Esophagus muscularis mucosa (tissue), 4 donors: Measurements from ENCODE around the gene TTC3. TPM values are rescaled to one million over a fixed set of nuclear protein-coding genes. Genes with fewer than 3 reads are reported as not detected.
"Not testable (repeated sequence)": the region's sequence is repeated elsewhere in the genome, so short reads cannot be mapped to it uniquely, and the experiment has no call there.

Experiments used
- DNase-seq: peaks from one replicate; pipeline ENCODE4 v3.0.0-alpha.2; 2017; ENCODE audit errors: extremely low spot score
- H3K27ac ChIP-seq, 4 donors: fragments of 200-600 bp; sonication (generic); replicated peaks in 1 of 4; 1 replicate in 3 of 4; 2 replicates in 1 of 4; pipeline ENCODE4 v1.5.1; 2016 to 2019; ENCODE audit warnings: mild to moderate bottlenecking in 1 of 4
- H3K27me3 ChIP-seq, 4 donors: fragments of 200-600 bp; sonication (generic); one replicate each; pipeline versions ENCODE4 v1.5.1 to v1.6.0; 2016 to 2019
- H3K36me3 ChIP-seq, 4 donors: fragments of 200-600 bp; sonication (generic); one replicate each; pipeline ENCODE4 v1.5.1; 2016 to 2019
- H3K4me1 ChIP-seq, 4 donors: fragments of 200-600 bp; sonication (generic); one replicate each; pipeline ENCODE4 v1.5.1; 2016 to 2019
- H3K4me3 ChIP-seq, 4 donors: fragments of 200-600 bp; sonication (generic); 1 replicate in 2 of 4; 2 replicates in 2 of 4; pipeline ENCODE4 v1.5.1; 2016 to 2019; ENCODE audit warnings: mild to moderate bottlenecking in 4 of 4, moderate library complexity in 1 of 4
- H3K9me3 ChIP-seq, 4 donors: fragments of 200-600 bp; sonication (generic); 1 replicate in 3 of 4; 2 replicates in 1 of 4; pipeline ENCODE4 v1.5.1; 2016 to 2019
- EP300 ChIP-seq: sonication (generic); formaldehyde crosslinking; IDR thresholded peaks from one replicate; pipeline ENCODE4 v1.6.1; 2017; ENCODE audit warnings: antibody characterized with exemption
- POLR2A ChIP-seq: fragments of 450-650 bp; IDR thresholded peaks from one replicate; pipeline ENCODE4 v1.6.1; 2017; ENCODE audit warnings: antibody characterized with exemption, moderate library complexity, mild to moderate bottlenecking, low read depth
- POLR2AphosphoS5 ChIP-seq, 2 donors: sonication (generic); formaldehyde crosslinking; IDR thresholded peaks; one replicate each; pipeline ENCODE4 v1.6.1; 2017; ENCODE audit warnings: antibody characterized with exemption in 2 of 2
- WGBS: methylation state at CpG from one replicate; pipeline ENCODE4 v1.1.5; 2018; 5-methylcytosine and 5-hydroxymethylcytosine counted together
- intact Hi-C: fragments of 100-400 bp; cut with DNase I; formaldehyde crosslinking; loops from one replicate; pipeline ENCODE4 v1.15.1; 2023
- total RNA-seq, 4 donors: library from RNA; depleted of rRNA; stranded (reverse); fragments of >200 nt; gene quantifications; one replicate each; pipeline versions ENCODE4 v1.1.0 to v1.2.1, GENCODE V29; 2016
- TF ChIP-seq, protein P1 (sequence below), 3 experiments: fragments of 200-600 bp in 2 of 3; fragments of 450-650 bp in 1 of 3; sonication (generic) in 2 of 3; IDR thresholded peaks; one replicate each; pipeline ENCODE4 v1.5.1; 2017 to 2019; ENCODE audit warnings: antibody characterized with exemption in 3 of 3, mild to moderate bottlenecking in 2 of 3, moderate library complexity in 1 of 3

TTC3 gene
- total RNA-seq, 4 donors from 2014 or later = 86.0 to 162 (median 104) TPM

DNA sequence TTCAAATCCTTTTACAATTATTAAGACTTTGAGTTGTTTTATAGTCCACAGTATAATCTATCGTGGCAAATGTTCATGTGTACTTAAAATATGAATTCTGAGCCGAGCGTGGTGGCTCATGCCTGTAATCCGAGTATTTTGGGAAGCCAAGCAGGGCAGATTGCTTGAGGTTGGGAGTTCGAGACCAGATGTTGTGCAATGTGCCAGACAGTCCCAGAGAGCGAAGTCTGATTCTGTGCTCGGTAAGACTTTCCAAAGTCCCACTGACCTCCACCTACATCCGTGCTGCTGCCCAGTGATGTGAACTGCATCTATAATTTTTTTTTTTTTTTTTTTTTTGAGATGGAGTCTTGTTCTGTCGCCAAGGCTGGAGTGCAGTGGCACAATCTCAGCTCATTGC, 141.9 kb downstream of the TTC3 start:
- Histone ChIP-seq H3K4me3 (no peak overlapping the region), H3K27me3 (no peaks in the 10 kb centered on the region), H3K27ac (no peak overlapping the region), H3K4me1 (peaks cover 3 to 4% (median 3%) of the 10 kb centered on the region in 4 donors), H3K36me3 (no peaks in the 10 kb centered on the region), H3K9me3 (peaks cover 0 to 5% (median 0%) of the 10 kb centered on the region in 4 donors)
- intact Hi-C loops = no loop called here
- no peak for DNase-seq
- 89% methylated on average over 9 of the region's 9 CpGs for WGBS
- TF ChIP-seq, protein P1, sequence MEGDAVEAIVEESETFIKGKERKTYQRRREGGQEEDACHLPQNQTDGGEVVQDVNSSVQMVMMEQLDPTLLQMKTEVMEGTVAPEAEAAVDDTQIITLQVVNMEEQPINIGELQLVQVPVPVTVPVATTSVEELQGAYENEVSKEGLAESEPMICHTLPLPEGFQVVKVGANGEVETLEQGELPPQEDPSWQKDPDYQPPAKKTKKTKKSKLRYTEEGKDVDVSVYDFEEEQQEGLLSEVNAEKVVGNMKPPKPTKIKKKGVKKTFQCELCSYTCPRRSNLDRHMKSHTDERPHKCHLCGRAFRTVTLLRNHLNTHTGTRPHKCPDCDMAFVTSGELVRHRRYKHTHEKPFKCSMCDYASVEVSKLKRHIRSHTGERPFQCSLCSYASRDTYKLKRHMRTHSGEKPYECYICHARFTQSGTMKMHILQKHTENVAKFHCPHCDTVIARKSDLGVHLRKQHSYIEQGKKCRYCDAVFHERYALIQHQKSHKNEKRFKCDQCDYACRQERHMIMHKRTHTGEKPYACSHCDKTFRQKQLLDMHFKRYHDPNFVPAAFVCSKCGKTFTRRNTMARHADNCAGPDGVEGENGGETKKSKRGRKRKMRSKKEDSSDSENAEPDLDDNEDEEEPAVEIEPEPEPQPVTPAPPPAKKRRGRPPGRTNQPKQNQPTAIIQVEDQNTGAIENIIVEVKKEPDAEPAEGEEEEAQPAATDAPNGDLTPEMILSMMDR (IDR thresholded peaks at IDR 0.05) = no peak
- no peak for TF ChIP-seq POLR2A

DNA sequence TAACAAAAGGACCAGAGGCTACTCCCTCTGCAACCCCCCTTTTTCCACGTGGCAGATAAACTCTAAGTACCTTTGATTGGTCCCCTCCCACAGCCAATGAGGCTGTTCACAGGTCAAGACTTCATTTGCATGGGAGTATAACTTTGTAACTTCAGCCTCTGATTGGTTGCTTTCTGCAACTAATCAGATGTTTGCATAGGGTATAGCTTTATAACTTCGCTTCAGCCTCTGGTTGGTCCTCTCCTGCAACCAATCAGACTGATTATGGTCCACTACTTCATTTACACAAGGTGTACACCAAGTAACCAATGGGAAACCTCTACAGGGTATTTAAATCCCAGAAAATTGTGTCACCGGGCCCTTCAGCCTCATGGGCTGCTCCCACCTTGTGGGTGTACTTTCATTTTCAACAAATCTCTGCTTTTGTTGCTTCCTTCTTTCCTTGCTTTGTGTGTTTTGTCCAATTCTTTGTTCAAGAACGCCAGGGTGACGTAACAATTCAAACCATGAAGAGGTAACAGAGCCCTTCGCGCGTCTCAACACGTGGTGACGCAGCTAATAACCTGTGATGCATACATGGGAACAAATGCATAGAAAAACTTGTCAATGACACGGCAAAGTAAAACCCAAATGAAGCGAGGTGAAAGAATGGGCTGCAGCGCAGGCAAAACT, 146.8 kb downstream of the TTC3 start:
- Histone ChIP-seq H3K4me3 (peak overlapping the region; percentile 67 to 79 (median 72)), H3K36me3 (peaks cover 12 to 22% (median 16%) of the 10 kb centered on the region in 4 donors), H3K4me1 (peaks cover 7 to 14% (median 12%) of the 10 kb centered on the region in 4 donors), H3K27me3 (no peaks in the 10 kb centered on the region), H3K27ac (peak overlapping the region; percentile 78 to 89 (median 80)), H3K9me3 (no peaks in the 10 kb centered on the region)
- intact Hi-C loops = no loop called here
- DNase-seq = no peak
- no peak for TF ChIP-seq POLR2AphosphoS5 (IDR thresholded peaks at IDR 0.05)
- no peak for TF ChIP-seq POLR2A
- TF ChIP-seq EP300 = no peak
- TF ChIP-seq, protein P1 (IDR thresholded peaks at IDR 0.05) = no peak
- WGBS = 58% methylated on average over 13 of the region's 13 CpGs

DNA sequence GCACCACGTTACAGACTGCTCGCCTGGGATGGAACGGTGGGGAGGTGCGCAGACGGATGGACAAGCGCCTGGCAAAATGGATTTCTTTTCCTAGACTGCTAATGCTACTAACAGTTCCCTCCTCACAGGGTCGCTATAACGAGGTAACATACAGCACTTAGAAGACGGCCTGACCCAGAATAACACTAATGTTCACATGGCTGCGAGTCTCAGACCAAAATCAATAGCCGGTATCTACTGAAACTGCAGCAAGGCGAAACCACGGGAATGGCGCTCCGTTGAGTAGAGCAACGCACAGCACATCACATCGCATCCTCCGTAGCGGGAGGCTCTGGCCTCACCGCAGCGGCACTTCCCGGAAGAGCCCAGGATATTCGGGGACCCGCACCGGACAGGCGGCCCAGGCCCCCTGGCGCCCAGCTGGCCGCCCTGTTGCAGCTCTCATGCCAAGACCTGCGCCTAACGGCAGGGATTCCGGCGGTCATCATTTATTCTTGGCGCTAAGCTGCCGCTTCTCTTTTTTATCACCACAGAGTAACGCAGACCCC, 147.5 kb downstream of the TTC3 start:
- H3K36me3 ChIP-seq = peaks cover 18 to 28% (median 22%) of the 10 kb centered on the region in 4 donors
- 3% methylated on average over 26 of the region's 35 CpGs for WGBS
- peak overlapping the region; percentile 78 to 89 (median 80) for H3K27ac ChIP-seq
- peaks cover 7 to 14% (median 12%) of the 10 kb centered on the region in 4 donors for H3K4me1 ChIP-seq
- no peaks in the 10 kb centered on the region for H3K27me3 ChIP-seq
- peak overlapping the region; percentile 67 to 79 (median 72) for H3K4me3 ChIP-seq
- no peak for DNase-seq
- TF ChIP-seq EP300 (no peak), POLR2AphosphoS5 (IDR thresholded peaks at IDR 0.05) (no peak), POLR2A (no peak)
- TF ChIP-seq, protein P1 (IDR thresholded peaks at IDR 0.05) = no peak
- no peaks in the 10 kb centered on the region for H3K9me3 ChIP-seq
- intact Hi-C loops = no loop called here

DNA sequence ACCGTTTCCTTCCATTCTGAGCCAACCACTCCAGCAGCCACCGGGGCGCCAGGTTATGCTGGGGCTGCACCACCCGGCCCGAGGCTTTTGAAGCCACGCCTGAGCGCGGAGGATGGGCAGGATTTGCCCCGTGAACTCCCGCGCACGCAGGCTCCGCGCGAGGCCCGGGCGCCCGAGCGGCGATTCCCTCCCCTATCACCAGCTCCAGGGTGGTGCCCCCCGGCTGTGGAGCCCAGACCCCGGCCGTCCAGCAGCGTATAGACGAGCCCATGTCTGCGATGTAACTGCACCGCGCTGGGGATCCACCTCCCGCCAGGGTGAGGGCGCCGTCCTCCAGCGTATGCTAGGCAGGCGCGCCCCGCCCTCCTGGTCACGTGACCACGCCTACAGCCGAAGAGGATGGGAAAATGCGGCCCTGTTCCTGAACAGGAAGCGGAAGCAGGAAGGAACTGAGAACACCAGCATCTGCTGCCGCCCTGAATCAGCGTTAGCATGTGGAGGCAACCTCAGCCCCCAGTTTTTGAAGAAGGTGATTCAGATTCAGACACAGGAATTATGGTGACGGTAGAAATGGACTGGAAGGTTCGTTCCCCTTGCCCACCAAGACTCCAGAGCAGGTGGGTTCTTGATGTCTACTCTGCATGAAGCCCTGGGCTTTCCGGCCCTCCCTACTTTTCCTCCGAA, 148.1 kb downstream of the TTC3 start:
- peak overlapping the region; percentile 78 to 89 (median 80) for H3K27ac ChIP-seq
- H3K4me1 ChIP-seq = peaks cover 7 to 14% (median 12%) of the 10 kb centered on the region in 4 donors
- peak overlapping the region; percentile 67 to 79 (median 72) for H3K4me3 ChIP-seq
- TF ChIP-seq, protein P1 (IDR thresholded peaks at IDR 0.05) = peak; percentile 16 to 62 (median 56)
- TF ChIP-seq EP300 (no peak), POLR2A (peak; percentile 1), POLR2AphosphoS5 (IDR thresholded peaks at IDR 0.05) (peak; percentile 90 to 94)
- H3K36me3 ChIP-seq = peaks cover 23 to 35% (median 28%) of the 10 kb centered on the region in 4 donors
- no peaks in the 10 kb centered on the region for H3K27me3 ChIP-seq
- DNase-seq = peak; percentile 99
- H3K9me3 ChIP-seq = no peaks in the 10 kb centered on the region
- intact Hi-C loops = no loop called here
- 11% methylated on average over 20 of the region's 46 CpGs for WGBS

DNA sequence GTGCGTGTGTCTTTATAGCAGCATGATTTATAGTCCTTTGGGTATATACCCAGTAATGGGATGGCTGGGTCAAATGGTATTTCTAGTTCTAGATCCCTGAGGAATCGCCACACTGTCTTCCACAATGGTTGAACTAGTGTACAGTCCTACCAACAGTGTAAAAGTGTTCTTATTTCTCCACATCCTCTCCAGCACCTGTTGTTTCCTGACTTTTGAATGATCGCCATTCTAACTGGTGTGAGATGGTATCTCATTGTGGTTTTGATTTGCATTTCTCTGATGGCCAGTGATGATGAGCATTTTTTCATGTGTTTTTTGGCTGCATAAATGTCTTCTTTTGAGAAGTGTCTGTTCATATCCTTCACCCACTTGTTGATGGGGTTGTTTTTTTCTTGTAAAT, 149.2 kb downstream of the TTC3 start:
- WGBS = 94% methylated on average over 2 of the region's 3 CpGs
- H3K9me3 ChIP-seq, intact Hi-C loops, H3K27ac ChIP-seq, H3K27me3 ChIP-seq, H3K4me3 ChIP-seq, DNase-seq: not testable (repeated sequence)
- H3K36me3 ChIP-seq = peaks cover 34 to 46% (median 40%) of the 10 kb centered on the region in 4 donors
- peaks cover 7 to 14% (median 12%) of the 10 kb centered on the region in 4 donors for H3K4me1 ChIP-seq
